GM19025 (cell line): ENCODE data around the gene DENND1A.
"Not testable (repeated sequence)": the region's sequence is repeated elsewhere in the genome, so short reads cannot be mapped to it uniquely, and the experiment has no call there.

Experiments
- ATAC-seq: cut with Tn5 transposase; IDR thresholded peaks from one replicate; pipeline ENCODE4 v1.9.1; 2021; ENCODE audit warnings: mild to moderate bottlenecking, low read depth, moderate library complexity; ENCODE audit not compliant: unreplicated experiment

DENND1A gene

GRCh38 chr9:123925161-123925560 is 4.8 kb downstream of the DENND1A start:
- ATAC-seq = no peak

GRCh38 chr9:123924727-123925126 is 5.2 kb downstream of the DENND1A start:
- ATAC-seq = no peak

- ATAC-seq = no peak
Measured at GRCh38 chr9:123923884-123924283, 6.0 kb downstream of the DENND1A start.

DNA sequence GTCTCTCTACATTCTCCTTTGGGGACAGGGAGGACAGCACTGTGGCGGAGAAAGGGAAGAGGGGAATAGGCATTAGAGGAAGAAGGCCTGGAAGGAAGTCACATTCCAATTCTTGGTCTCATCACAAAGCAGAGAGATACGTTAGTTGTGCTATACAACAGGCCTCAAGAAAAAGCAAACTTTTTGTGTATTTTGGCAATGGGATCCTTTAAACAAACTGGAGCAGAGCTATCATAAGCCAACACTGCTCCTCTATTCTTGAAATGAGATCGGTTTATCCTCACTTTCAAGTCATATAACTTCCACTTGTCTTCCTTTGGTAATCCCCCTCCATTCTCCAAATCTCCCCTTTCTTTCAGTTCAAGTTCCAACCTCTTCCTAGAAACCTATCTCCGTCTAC is 6.5 kb downstream of the DENND1A start:
- no peak for ATAC-seq

GRCh38 chr9:123922911-123923310 is 7.0 kb downstream of the DENND1A start:
- no peak for ATAC-seq

DNA sequence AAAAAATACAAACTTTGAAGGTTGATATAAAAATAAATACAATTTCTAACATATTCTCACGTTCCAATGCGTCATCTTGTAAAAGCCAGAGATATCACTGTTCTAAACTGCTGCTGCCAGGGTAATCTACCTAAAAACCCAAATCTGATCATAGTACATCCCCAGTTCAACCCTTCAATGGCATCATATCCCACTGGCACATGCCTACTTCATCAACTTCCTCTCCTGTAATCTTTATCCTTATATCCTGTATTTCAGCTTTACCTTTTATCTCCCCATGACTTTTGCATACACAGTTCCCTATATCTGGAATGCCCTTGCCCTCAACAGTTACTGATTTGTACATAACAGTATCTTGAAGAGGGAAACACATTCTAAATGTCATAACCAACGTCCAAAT is 7.5 kb downstream of the DENND1A start:
- no peak for ATAC-seq

DNA sequence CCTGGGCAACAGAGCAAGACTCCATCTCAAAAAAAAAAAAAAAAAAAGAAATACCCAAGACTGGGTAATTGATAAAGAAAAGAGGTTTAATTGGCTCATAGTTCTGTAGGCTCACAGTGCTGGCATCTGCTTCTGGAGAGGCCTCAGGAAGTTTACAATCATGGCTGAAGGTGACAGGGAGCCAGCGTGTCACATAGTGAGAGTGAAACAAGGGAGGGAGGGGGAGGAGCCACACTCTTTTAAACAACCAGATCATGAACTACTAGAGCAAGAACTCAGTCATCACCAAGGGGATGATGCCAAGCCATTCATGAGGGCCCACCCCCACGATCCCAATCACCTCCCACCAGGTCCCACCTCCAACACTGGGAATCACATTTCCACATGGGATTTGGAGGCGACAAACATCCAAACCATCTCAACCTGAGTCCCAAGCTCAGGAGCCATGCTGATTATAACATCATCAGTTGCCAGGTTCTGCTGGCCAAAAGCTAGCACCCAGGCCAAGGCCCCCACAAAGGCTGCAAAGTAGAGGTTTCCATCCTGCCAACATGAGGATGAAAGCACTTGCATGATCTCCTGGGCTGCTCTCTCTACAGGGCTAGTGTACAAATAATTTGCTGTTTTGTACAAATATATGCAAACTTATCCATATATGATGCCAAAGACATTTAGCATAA is 15.3 kb downstream of the DENND1A start:
- ATAC-seq = no peak

DNA sequence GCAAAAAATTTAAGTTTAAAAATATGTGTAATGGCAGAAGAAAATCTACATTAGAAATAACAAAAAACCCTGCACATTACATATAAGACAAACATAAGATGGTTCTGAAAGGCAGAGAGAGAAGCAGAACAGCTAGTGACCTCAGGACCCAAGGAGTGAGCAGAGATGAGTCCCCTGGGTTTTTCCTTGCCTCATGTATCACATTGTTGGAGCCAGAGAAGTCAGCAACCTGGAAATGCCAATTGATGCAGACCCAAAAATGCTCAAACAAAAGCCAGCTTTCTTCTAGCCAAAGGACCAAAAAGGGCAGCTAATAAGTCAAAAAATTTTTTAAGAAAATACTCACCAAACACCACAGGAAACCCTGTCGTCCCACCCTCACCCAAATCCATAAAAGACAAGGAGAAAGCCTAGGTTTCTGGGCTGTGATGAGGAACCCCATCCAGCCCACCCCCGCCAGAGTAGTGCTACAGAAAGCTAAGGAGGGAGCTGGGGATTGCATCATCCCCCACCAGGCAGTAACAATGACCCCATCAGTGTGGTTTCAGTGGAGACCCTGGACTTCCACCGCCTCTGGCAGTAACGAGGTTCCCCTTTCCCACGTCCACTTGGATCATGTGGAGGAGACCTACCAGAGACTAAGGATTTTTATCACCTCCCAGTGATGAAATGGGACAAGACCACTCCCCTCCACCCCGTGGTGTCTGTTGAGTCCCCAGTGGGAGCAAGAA is 17.6 kb downstream of the DENND1A start:
- ATAC-seq = no peak

GRCh38 chr9:123911024-123911423 is 18.9 kb downstream of the DENND1A start:
- ATAC-seq = no peak

- ATAC-seq = not testable (repeated sequence)
Measured at GRCh38 chr9:123909192-123909591, 20.7 kb downstream of the DENND1A start.

GRCh38 chr9:123903550-123903949 is 26.4 kb downstream of the DENND1A start:
- ATAC-seq = not testable (repeated sequence)

GRCh38 chr9:123894822-123895221 is 35.1 kb downstream of the DENND1A start:
- ATAC-seq = no peak

DNA sequence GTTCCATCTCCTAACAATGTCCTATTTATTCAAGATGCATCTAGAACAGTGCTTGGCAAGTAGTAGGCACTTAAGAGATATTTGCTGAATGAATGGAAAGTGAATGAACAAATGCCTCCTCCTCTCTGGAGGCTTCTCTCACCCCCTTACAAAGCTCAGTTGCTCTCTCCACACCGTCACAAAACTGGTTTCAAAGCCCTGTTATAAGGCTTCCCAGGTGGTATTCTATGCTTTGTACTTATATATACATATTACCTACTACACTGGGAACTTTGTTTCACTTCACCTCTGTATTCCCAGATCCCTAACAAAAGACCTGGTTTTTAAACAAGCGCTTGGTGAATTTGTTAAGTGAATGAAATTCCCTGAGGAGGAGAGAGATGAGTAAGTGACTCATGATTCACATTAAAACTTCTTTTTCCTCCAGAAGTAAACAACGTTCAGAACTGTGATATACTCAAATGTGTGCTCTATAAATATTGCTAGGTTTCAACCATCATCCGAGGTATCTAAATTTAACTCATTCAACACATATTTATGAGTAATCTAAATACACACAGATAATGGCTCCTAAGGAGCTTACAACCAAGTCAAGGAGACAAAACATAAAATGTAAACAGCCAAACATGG is 36.0 kb downstream of the DENND1A start:
- ATAC-seq = no peak

DNA sequence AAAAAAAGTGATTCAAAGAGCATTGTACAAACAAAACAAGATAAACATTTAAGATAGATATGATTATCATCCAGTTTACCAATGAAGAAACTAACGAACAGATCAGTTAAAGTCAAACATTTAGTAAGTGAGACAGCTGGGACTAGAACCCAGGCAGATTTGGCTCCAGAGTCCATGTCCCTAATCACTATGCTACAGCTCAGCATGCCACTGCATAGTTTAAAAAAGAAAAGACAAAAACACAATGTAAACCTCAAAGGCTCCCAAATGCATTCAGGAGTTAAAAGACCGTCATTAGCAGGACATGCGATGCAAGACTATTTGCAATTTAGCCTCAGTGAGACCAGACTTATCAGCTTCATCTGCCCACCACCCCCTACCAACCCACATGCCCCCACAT is 36.8 kb downstream of the DENND1A start:
- no peak for ATAC-seq

DNA sequence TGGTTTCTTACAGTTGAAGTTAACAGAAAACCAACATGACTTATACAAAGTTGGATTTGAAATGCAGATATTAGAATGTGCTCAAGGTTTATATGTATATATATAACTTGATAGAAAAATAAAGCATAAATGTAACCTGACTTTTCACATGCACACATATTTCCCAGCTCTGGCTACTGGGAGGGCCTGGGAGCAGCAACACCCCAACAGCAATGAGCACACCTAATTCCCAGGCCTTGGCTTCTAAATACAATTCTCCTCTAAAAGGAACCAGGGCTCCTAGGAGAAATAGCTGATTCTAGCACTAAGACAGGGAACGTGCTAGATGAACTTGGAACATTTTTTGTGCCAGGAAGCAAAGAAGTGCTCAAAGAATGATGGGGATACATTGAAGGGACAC is 42.1 kb downstream of the DENND1A start:
- ATAC-seq = no peak

GRCh38 chr9:123885834-123886233 is 44.1 kb downstream of the DENND1A start:
- ATAC-seq = not testable (repeated sequence)

- no peak for ATAC-seq
Measured at GRCh38 chr9:123883634-123884033, 46.3 kb downstream of the DENND1A start.

- ATAC-seq = no peak
Measured at GRCh38 chr9:123881604-123882003, 48.3 kb downstream of the DENND1A start.

DNA sequence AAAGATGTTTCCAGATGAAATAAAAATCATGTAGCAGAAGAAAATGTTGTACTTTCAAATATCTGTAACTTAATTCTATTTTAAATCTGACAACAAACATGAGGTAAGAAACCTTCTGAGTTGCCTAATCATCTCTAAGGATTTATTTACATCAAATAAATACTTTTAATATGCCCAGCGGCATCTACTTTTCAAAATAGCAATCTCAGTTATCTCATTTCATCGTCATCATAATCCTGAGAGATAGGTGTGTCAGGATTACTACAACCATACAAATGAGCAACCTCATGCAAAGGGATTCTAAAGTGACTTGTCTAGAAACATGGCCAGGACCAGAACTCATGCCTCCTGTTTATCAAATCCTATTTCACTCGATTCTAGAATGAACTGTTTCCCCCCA is 49.5 kb downstream of the DENND1A start:
- no peak for ATAC-seq

DNA sequence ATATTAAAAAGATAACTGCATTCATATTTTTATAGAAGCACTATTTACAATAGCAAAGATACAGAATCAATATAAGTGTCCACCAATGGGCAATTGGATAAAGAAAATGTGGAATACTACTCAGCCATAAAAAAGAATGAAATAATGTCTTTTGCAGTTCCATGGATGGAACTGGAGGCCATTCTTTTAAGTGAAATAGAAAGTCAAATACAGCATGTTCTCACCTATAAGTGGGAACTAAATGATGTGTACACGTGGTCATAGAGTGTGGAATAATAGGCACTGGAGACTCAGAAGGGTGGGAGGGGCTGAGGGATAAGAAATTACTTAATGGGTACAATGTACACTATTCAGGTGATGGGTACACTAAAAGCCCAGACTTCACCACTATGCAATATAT is 53.2 kb downstream of the DENND1A start:
- ATAC-seq = no peak

- no peak for ATAC-seq
Measured at GRCh38 chr9:123872710-123873109, 57.2 kb downstream of the DENND1A start.

DNA sequence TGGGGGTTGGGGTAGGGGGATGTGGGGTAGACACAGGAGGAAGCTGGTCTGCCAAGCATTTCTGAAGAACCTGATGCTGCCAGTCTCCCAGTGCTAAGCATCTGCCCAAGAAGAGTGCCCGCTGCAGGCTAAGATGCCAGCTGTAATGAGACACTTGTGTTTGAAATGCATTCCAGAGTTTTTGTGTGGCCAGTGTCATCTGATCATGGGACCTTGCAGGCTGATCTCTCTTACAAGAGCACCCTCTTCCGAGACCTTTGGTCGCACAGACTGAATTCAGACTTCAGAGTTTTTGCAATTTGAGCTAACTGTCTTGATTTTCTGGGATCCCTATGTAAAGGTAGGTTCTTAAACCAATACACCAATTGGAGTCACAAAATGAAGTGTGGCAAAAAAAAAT is 58.1 kb downstream of the DENND1A start:
- no peak for ATAC-seq
